A549 (cell line): ENCODE data around the gene IGF1R. TPM values are rescaled to one million over a fixed set of nuclear protein-coding genes. Genes with fewer than 3 reads are reported as not detected.

Source experiments
- ATAC-seq, 2 experiments: fragments of 200-7000 bp in 1 of 2; fragments of >200 bp in 1 of 2; cut with Nextera tagmentation in 1 of 2; cut with Tn5 transposase in 1 of 2; 3 replicates each; pipeline versions ENCODE4 v1.8.0 to v1.9.1; 2018 to 2020; ENCODE audit warnings: mild to moderate bottlenecking in 1 of 2, moderate library complexity in 1 of 2
- CTCF ChIA-PET: fragments of 300-600 bp; sonication (Branson Sonifier 250); formaldehyde crosslinking; extraction: SDS; loops from one replicate; lab custom pipeline; 2021; ENCODE audit warnings: antibody characterized with exemption, inconsistent platforms; lab: Yijun Ruan, JAX
- POLR2A ChIA-PET: fragments of 350-600 bp; formaldehyde crosslinking; extraction: SDS; loops from one replicate; lab custom pipeline; 2021; ENCODE audit warnings: antibody characterized with exemption, inconsistent platforms; lab: Yijun Ruan, JAX
- DNase-seq, 2 experiments: peaks; one replicate each; pipeline versions ENCODE4 v3.0.0 to v3.0.0-alpha.2; 2011 to 2016; ENCODE audit warnings: low read depth in 1 of 2, low spot score in 1 of 2
- FAIRE-seq: peaks from 2 replicates; lab custom pipeline; 2011; peaks lifted over from hg19 to GRCh38; lab: Jason Lieb, UNC
- H3K27ac ChIP-seq, 2 experiments: fragments of >200 bp; sonication (Bioruptor Twin); formaldehyde crosslinking; 3 replicates each; pipeline ENCODE4 v1.5.1; 2016 to 2017
- H3K4me1 ChIP-seq: fragments of >200 bp; sonication (Bioruptor Twin); formaldehyde crosslinking; 3 replicates; pipeline ENCODE4 v1.6.1; 2016
- H3K4me2 ChIP-seq: fragments of >200 bp; sonication (Bioruptor Twin); formaldehyde crosslinking; 3 replicates; pipeline ENCODE4 v1.6.1; 2016
- H3K4me3 ChIP-seq: fragments of >200 bp; sonication (Bioruptor Twin); formaldehyde crosslinking; 3 replicates; pipeline ENCODE4 v1.5.1; 2016
- H3K9me3 ChIP-seq: fragments of >200 bp; sonication (Bioruptor Twin); formaldehyde crosslinking; 3 replicates; pipeline ENCODE4 v1.6.1; 2016
- CHD2 ChIP-seq: fragments of 150-350 bp; IDR thresholded peaks from 2 replicates; pipeline ENCODE4 v1.6.1; 2014; ENCODE audit warnings: low read length; ENCODE audit not compliant: partially characterized antibody
- CHD4 ChIP-seq: fragments of 200-600 bp; sonication (generic); IDR thresholded peaks from 2 replicates; pipeline ENCODE4 v1.6.1; 2016; ENCODE audit warnings: antibody characterized with exemption, mild to moderate bottlenecking, borderline replicate concordance
- CTCF ChIP-seq: fragments of >200 bp; sonication (Bioruptor Twin); formaldehyde crosslinking; IDR thresholded peaks from 3 replicates; pipeline ENCODE4 v1.5.1; 2016
- EHF ChIP-seq: fragments of 250-450 bp; sonication (Bioruptor Pico); IDR thresholded peaks from 2 replicates; pipeline ENCODE4 v1.5.0; 2020; ENCODE audit warnings: mild to moderate bottlenecking
- EP300 ChIP-seq, 2 experiments: fragments of >200 bp; sonication (Bioruptor Twin); formaldehyde crosslinking; IDR thresholded peaks; 2 replicates in 1 of 2; 3 replicates in 1 of 2; pipeline ENCODE4 v1.6.1; 2016 to 2017
- FOSL2 ChIP-seq, 2 experiments: fragments of 450-650 bp in 1 of 2; fragments of >200 bp in 1 of 2; sonication (Bioruptor Twin) in 1 of 2; formaldehyde crosslinking; IDR thresholded peaks; 2 replicates each; pipeline versions ENCODE4 v1.5.0 to v1.6.1; 2016 to 2020; ENCODE audit warnings: mild to moderate bottlenecking in 1 of 2, moderate library complexity in 1 of 2
- HEYL ChIP-seq: fragments of 250-450 bp; sonication (Bioruptor Pico); IDR thresholded peaks from 2 replicates; pipeline ENCODE4 v1.8.0; 2021; ENCODE audit warnings: mild to moderate bottlenecking, moderate library complexity
- HMGXB4 ChIP-seq: fragments of 250-450 bp; sonication (Bioruptor Pico); IDR thresholded peaks from 2 replicates; pipeline ENCODE4 v1.5.0; 2021; ENCODE audit warnings: mild to moderate bottlenecking, moderate library complexity, borderline replicate concordance
- HOXB13 ChIP-seq: fragments of 250-450 bp; sonication (Bioruptor Pico); IDR thresholded peaks from 2 replicates; pipeline ENCODE4 v1.5.0; 2020; ENCODE audit warnings: low read depth, mild to moderate bottlenecking, moderate library complexity
- MAX ChIP-seq: IDR thresholded peaks from 2 replicates; pipeline ENCODE4 v1.6.1; 2012
- NFE2L2 ChIP-seq: fragments of 150-350 bp; conservative IDR thresholded peaks from 2 replicates; pipeline ENCODE4 v1.6.1; 2014; ENCODE audit warnings: low read length
- POLR2AphosphoS2 ChIP-seq: conservative IDR thresholded peaks from 2 replicates; pipeline ENCODE4 v1.6.1; 2012; ENCODE audit warnings: low read length, improper control_type of control experiment, inconsistent platforms
- ZFP36 ChIP-seq: fragments of 450-650 bp; IDR thresholded peaks from 2 replicates; pipeline ENCODE4 v1.6.1; 2014; ENCODE audit warnings: borderline replicate concordance; ENCODE audit not compliant: partially characterized antibody
- WGBS: methylation state at CpG from one replicate; pipeline ENCODE4 v1.1.6; 2017; ENCODE audit errors: missing lambda C conversion rate; 5-methylcytosine and 5-hydroxymethylcytosine counted together
- polyA plus RNA-seq, 4 experiments: library from polyadenylated mRNA; depleted of rRNA in 3 of 4; stranded (reverse); fragments of >200 nt; fragmentation: RNase III in 1 of 4; extraction: RNeasy Plus Mini Kit Qiagen cat#74134 plus additional on column Dnase treatment in 1 of 4; gene quantifications; 2 replicates in 3 of 4; 3 replicates in 1 of 4; pipeline ENCODE4 v1.2.3, GENCODE V29; 2011 to 2017

Gene IGF1R
- polyA plus RNA-seq, 2 of the 4 experiments (the other 2 are of a cell fraction): 42.6 to 69.5 TPM

DNA sequence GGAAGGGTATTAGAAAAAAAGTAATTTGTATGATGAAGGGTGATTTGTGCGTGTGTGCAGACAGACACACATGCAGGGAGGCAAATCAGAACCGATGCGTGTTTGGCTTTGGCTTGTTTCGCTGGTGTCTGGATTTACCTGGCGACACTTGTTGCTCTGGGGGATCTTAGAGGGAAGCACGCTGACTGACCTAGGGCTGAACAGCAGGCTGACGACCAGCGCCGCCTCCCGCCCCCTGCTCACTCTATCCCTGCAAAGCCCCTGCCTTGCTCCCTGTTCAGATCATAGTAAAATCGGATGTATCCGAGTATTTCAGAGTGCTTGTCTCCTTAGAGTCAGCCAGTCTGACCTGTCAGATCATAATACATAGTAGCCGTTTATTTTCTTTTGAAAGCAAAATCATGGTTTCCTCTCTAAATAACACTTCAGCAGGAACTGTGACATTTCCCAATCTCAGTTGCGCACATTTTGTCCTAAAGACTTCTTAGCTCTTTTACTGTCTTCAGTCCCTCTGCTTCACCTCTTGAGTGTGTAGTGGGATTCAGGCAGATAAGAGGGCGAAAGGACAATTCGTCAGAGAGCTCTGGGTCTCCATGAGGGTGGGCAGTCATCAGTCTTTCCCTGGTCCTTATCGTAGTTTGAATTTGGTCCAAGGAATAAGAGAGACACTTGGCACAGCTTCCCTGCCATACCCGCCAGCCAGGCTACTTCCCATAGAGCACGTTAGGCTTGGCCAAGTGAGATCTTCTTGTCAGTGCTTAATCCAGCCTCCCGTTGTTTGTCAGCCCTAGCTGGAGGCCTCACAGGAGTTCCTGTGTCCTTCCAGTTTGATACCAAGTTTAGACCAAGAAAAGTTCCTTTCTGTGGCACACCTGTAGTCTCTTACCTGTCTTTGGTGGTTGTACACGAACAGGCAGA, 261.9 kb downstream of the IGF1R start:
- no peak for DNase-seq
- TF ChIP-seq ZFP36: no peak
- TF ChIP-seq, all 56 proteins: peak for 0
- ChIA-PET POLR2A (no interaction called here), CTCF (interaction anchor here (1.2 to 3.3 kb wide), 6 partner anchors 10 to 148 kb away, joined by 3 to 17 read pairs (median 9); no protein-coding TSS in a partner anchor)
- Histone ChIP-seq H3K4me3 (no peak overlapping the region), H3K4me2 (no peak overlapping the region), H3K27ac (peak overlapping the region in 1 of 2 experiments; percentile 6; a peak in 1 of 6 replicates), H3K9me3 (no peaks in the 10 kb centered on the region), H3K4me1 (peaks cover 40% of the 10 kb centered on the region)
- no peak for FAIRE-seq
- no peak for ATAC-seq
- WGBS: 94% methylated on average over 21 of the region's 21 CpGs

DNA sequence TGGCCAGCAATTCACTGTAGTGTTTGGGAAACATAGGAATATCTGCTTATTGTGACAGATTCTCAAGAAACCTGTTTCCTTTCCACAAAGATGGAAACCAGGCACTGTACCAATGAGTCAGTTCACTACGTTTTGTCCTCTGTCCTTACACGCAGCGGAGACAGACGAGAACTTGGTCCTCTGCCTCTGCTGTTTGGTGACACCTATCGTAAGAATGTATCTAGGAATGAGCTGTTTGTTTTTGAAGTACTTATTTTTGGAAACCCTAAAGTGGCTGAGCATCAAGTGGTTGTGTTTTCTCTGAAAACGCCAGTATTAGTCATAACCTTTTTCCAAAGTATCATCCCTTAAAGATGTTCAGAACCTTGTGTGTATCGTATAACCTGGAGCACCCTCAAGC, 266.3 kb downstream of the IGF1R start:
- peak in 1 of 2 experiments; percentile 12; a peak in 2 of 6 replicates for ATAC-seq
- TF ChIP-seq HOXB13 (CRISPR knock-in tag): no peak
- TF ChIP-seq, all 56 proteins: peak for 0
- 66% methylated on average over 7 of the region's 7 CpGs for WGBS
- no peak for FAIRE-seq
- no peaks in the 10 kb centered on the region for H3K9me3 ChIP-seq
- no peak overlapping the region for H3K4me2 ChIP-seq
- H3K4me3 ChIP-seq: no peak overlapping the region
- ChIA-PET CTCF (interaction anchor here (0.6 to 1.6 kb wide), 6 partner anchors 30 to 395 kb away, joined by 3 to 5 read pairs (median 3); no protein-coding TSS in a partner anchor), POLR2A (interaction anchor here (1.1 kb wide), 1 partner anchor 267 kb away, joined by 4 read pairs; no protein-coding TSS in a partner anchor)
- H3K4me1 ChIP-seq: peaks cover 19% of the 10 kb centered on the region
- peak in 1 of 2 experiments; percentile 38 for DNase-seq
- H3K27ac ChIP-seq: peak overlapping the region in 1 of 2 experiments; percentile 47; a peak in 2 of 6 replicates

DNA sequence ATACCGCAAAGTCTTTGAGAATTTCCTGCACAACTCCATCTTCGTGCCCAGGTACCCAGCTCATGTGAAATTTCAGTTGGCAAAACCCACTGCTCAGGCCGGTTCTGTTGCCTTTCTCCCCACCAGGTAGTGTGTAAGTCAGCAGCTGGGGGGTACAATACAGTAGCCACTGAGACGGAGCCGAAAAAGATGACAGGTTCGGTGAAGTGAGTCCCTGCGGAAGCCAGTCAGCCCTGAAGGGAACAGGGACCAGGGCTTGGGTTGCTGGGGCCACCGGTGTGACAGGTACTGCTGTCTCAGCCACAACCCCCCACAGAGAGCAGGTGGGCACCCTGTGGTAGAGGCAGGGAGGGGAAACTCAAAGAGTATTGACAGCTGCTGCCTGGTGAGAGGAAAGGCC, 268.5 kb downstream of the IGF1R start:
- ATAC-seq (no peak), DNase-seq (no peak), FAIRE-seq (no peak)
- Histone ChIP-seq H3K9me3 (no peaks in the 10 kb centered on the region), H3K4me1 (peaks cover 28% of the 10 kb centered on the region), H3K4me2 (no peak overlapping the region), H3K4me3 (no peak overlapping the region), H3K27ac (0 out of 6 replicates have a peak overlapping the region, but pooled peaks of 1 of the 2 experiments have one; percentile 1)
- TF ChIP-seq EHF (no peak), HEYL (CRISPR knock-in tag) (no peak), MAX (no peak), NFE2L2 (no peak), CTCF (no peak), POLR2AphosphoS2 (no peak), EP300 (IDR thresholded peaks at IDR 0.05) (no peak), CHD2 (no peak), HMGXB4 (no peak), CHD4 (no peak), FOSL2 (IDR thresholded peaks at IDR 0.05) (no peak), FOSL2 (CRISPR knock-in tag; IDR thresholded peaks at IDR 0.05) (no peak)
- POLR2A ChIA-PET: no interaction called here
- CTCF ChIA-PET: interaction anchor here (1.2 to 2.1 kb wide), 4 partner anchors 10 to 398 kb away, joined by 4 to 8 read pairs (median 4); no protein-coding TSS in a partner anchor
- WGBS: 95% methylated on average over 8 of the region's 8 CpGs
